Middle frontal gyrus (tissue), 1 donor: ENCODE results near the gene LLGL1.

Experiments
- DNase-seq: peaks from one replicate; pipeline ENCODE4 v3.0.0-alpha.2; 2015; ENCODE audit warnings: low spot score; ENCODE audit errors: extremely low spot score

LLGL1 gene

GRCh38 chr17:18252160-18252559, 26.7 kb downstream of the LLGL1 start:
- no peak for DNase-seq

GRCh38 chr17:18253187-18253884, 27.9 kb downstream of the LLGL1 start:
- no peak for DNase-seq

GRCh38 chr17:18253947-18254821, 28.7 kb downstream of the LLGL1 start:
- DNase-seq, result no peak

GRCh38 chr17:18254888-18255649, 29.6 kb downstream of the LLGL1 start:
- DNase-seq, result no peak

GRCh38 chr17:18256351-18256750, 30.9 kb downstream of the LLGL1 start:
- no peak for DNase-seq

- no peak for DNase-seq
Observed at GRCh38 chr17:18256776-18257175, 31.3 kb downstream of the LLGL1 start.

GRCh38 chr17:18257268-18257981, 32.0 kb downstream of the LLGL1 start:
- no peak for DNase-seq

- DNase-seq, result no peak
Observed at GRCh38 chr17:18257982-18258355, 32.5 kb downstream of the LLGL1 start.

GRCh38 chr17:18258356-18259038, 33.1 kb downstream of the LLGL1 start, which contains the start of gene FLII:
FLII (minus strand) TSS chr17:18258738; CDS start chr17:18258690, 48 bp downstream.
- peak; percentile 29 for DNase-seq

- no peak for DNase-seq
Observed at GRCh38 chr17:18259621-18260331, 34.3 kb downstream of the LLGL1 start.

GRCh38 chr17:18260332-18261145, 35.1 kb downstream of the LLGL1 start, which contains the start of gene MIEF2:
MIEF2 (plus strand) TSS chr17:18260662; CDS start chr17:18262721, 2,059 bp downstream.
- DNase-seq, result peak; percentile 90

- DNase-seq, result no peak
Observed at GRCh38 chr17:18261146-18261515, 35.7 kb downstream of the LLGL1 start.

- no peak for DNase-seq
Observed at GRCh38 chr17:18261659-18262058, 36.2 kb downstream of the LLGL1 start.

- DNase-seq, result no peak
Observed at GRCh38 chr17:18262111-18262510, 36.7 kb downstream of the LLGL1 start.

GRCh38 chr17:18262641-18263040, 37.2 kb downstream of the LLGL1 start:
- no peak for DNase-seq

GRCh38 chr17:18263885-18264682, 38.6 kb downstream of the LLGL1 start:
- DNase-seq, result no peak

GRCh38 chr17:18267366-18267765, 41.9 kb downstream of the LLGL1 start:
- no peak for DNase-seq
